LNCaP clone FGC (cell line): Measurements from ENCODE around the gene PNLIP.

Experiments used
- DNase-seq: peaks from one replicate; pipeline ENCODE4 v3.0.0-alpha.2; 2011; ENCODE audit warnings: low read depth
- H3K4me3 ChIP-seq: 2 replicates; pipeline ENCODE4 v1.5.1; 2011; ENCODE audit warnings: mild to moderate bottlenecking, low read depth, low read length, control low read depth
- CTCF ChIP-seq: IDR thresholded peaks from 2 replicates; pipeline ENCODE4 v1.5.1; 2012; ENCODE audit warnings: mild to moderate bottlenecking; ENCODE audit not compliant: control insufficient read depth, insufficient read depth; ENCODE audit errors: extremely low read depth

Gene PNLIP

GRCh38 chr10:116590590-116591444, 45.1 kb downstream of the PNLIP start, which contains the start of gene PNLIPRP1:
TSS of gene PNLIPRP1 (plus strand) at chr10:116590959. CDS start at chr10:116591130, 171 bp downstream.
- no peak for DNase-seq
- no peak within 1 kb of the TSS for H3K4me3 ChIP-seq

GRCh38 chr10:116593139-116593740, 47.5 kb downstream of the PNLIP start:
- no peak overlapping the region for H3K4me3 ChIP-seq
- DNase-seq, result no peak
- TF ChIP-seq CTCF, result no peak

More at GRCh38 chr10:116590590-116591444, 45.1 kb downstream of the PNLIP start, which contains the start of gene PNLIPRP1:
- no peak for TF ChIP-seq CTCF

GRCh38 chr10:116594525-116595035, 48.8 kb downstream of the PNLIP start:
- TF ChIP-seq CTCF, result no peak
- no peak overlapping the region for H3K4me3 ChIP-seq
- DNase-seq, result no peak

GRCh38 chr10:116596062-116596461, 50.3 kb downstream of the PNLIP start:
- no peak for TF ChIP-seq CTCF
- H3K4me3 ChIP-seq, result no peak overlapping the region
- DNase-seq, result no peak

- peak; percentile 35 for TF ChIP-seq CTCF
- no peak for DNase-seq
- H3K4me3 ChIP-seq, result no peak overlapping the region
Measured at GRCh38 chr10:116597543-116597942, 51.8 kb downstream of the PNLIP start.

GRCh38 chr10:116598329-116598728, 52.6 kb downstream of the PNLIP start:
- no peak overlapping the region for H3K4me3 ChIP-seq
- TF ChIP-seq CTCF, result no peak
- no peak for DNase-seq

- TF ChIP-seq CTCF, result no peak
- H3K4me3 ChIP-seq, result no peak overlapping the region
- no peak for DNase-seq
Measured at GRCh38 chr10:116599991-116600390, 54.3 kb downstream of the PNLIP start.
